B cell (primary cell): ENCODE results near the gene GNAT2. TPM values are rescaled to one million over a fixed set of nuclear protein-coding genes. Genes with fewer than 3 reads are reported as not detected.

Source experiments
- ATAC-seq: fragments of 200-7000 bp; cut with Tn5 transposase; one replicate; pipeline ENCODE4 v1.10.0; 2021; ENCODE audit warnings: low read depth, mild to moderate bottlenecking, moderate number of reproducible peaks, moderate library complexity
- CTCF ChIA-PET: fragments of 350-600 bp; sonication (Branson Sonifier 250); formaldehyde crosslinking; loops from one replicate; lab custom pipeline; 2021; ENCODE audit warnings: antibody characterized with exemption, inconsistent platforms; lab: Charles Lee
- POLR2A ChIA-PET: fragments of 350-600 bp; sonication (Branson Sonifier 250); formaldehyde crosslinking; loops from one replicate; lab custom pipeline; 2021; ENCODE audit warnings: antibody characterized with exemption; lab: Charles Lee
- DNase-seq: peaks from one replicate; pipeline ENCODE4 v3.0.0; 2013
- H2AFZ ChIP-seq: 2 replicates; pipeline ENCODE4 v1.6.1; 2012; ENCODE audit warnings: mild to moderate bottlenecking, low read depth, low read length; ENCODE audit not compliant: insufficient read depth, poor library complexity, severe bottlenecking
- H3K27ac ChIP-seq, 2 donors: 1 replicate in 1 of 2; 2 replicates in 1 of 2; pipeline ENCODE4 v1.5.1; 2012 to 2013; ENCODE audit warnings: low read length in 2 of 2, mild to moderate bottlenecking in 2 of 2, moderate library complexity in 1 of 2
- H3K27me3 ChIP-seq, 4 experiments: fragments of 200-600 bp in 1 of 4; sonication (generic) in 1 of 4; replicated peaks in 1 of 4; 1 replicate in 2 of 4; 2 replicates in 2 of 4; pipeline versions ENCODE4 v1.6.1 to v1.7.0; 2013 to 2016; ENCODE audit warnings: low read length in 3 of 4, mild to moderate bottlenecking in 2 of 4, mixed read lengths in 1 of 4, moderate library complexity in 1 of 4; ENCODE audit not compliant: insufficient read depth in 4 of 4, control insufficient read depth in 3 of 4; ENCODE audit errors: control extremely low read depth in 1 of 4
- H3K36me3 ChIP-seq, 2 experiments: replicated peaks in 1 of 2; 1 replicate in 1 of 2; 2 replicates in 1 of 2; pipeline versions ENCODE4 v1.6.1 to v1.7.1; 2013; ENCODE audit warnings: low read length in 1 of 2; ENCODE audit not compliant: insufficient read depth in 2 of 2, control insufficient read depth in 1 of 2; ENCODE audit errors: control extremely low read depth in 1 of 2, extremely low read depth in 1 of 2
- H3K4me1 ChIP-seq, 2 donors: fragments of 200-600 bp in 1 of 2; sonication (generic) in 1 of 2; 1 replicate in 1 of 2; 2 replicates in 1 of 2; pipeline versions ENCODE4 v1.5.1 to v1.6.1; 2013 to 2017; ENCODE audit warnings: low read length in 2 of 2; ENCODE audit not compliant: control insufficient read depth in 2 of 2, insufficient read depth in 2 of 2
- H3K4me2 ChIP-seq: replicated peaks from 2 replicates; pipeline ENCODE3; 2012; ENCODE audit warnings: mild to moderate bottlenecking, low read depth, low read length; ENCODE audit not compliant: poor library complexity, severe bottlenecking
- H3K4me3 ChIP-seq, 5 experiments: fragments of 200-600 bp in 1 of 5; sonication (generic) in 1 of 5; 1 replicate in 3 of 5; 2 replicates in 2 of 5; pipeline versions ENCODE4 v1.5.1 to v1.7.0; 2011 to 2016; ENCODE audit warnings: low read length in 4 of 5, mild to moderate bottlenecking in 4 of 5, low read depth in 2 of 5, control low read depth in 1 of 5, moderate library complexity in 1 of 5; ENCODE audit not compliant: insufficient read depth in 1 of 5; ENCODE audit errors: control extremely low read depth in 1 of 5, extremely low read depth in 1 of 5
- H3K79me2 ChIP-seq: fragments of 200-600 bp; sonication (generic); one replicate; pipeline ENCODE4 v1.6.0; 2016; ENCODE audit warnings: low read length; ENCODE audit not compliant: control insufficient read depth, insufficient read depth
- H3K9ac ChIP-seq: fragments of 200-600 bp; sonication (generic); 2 replicates; pipeline ENCODE4 v1.6.1; 2017; ENCODE audit warnings: mild to moderate bottlenecking, low read length, moderate library complexity
- H3K9me3 ChIP-seq, 3 donors: one replicate each; pipeline versions ENCODE4 v1.6.1 to v1.7.1; 2013; ENCODE audit warnings: low read length in 2 of 3; ENCODE audit not compliant: control insufficient read depth in 2 of 3, insufficient read depth in 1 of 3; ENCODE audit errors: control extremely low read depth in 1 of 3
- H4K20me1 ChIP-seq: 2 replicates; pipeline ENCODE4 v1.6.0; 2012; ENCODE audit warnings: mild to moderate bottlenecking, low read length; ENCODE audit not compliant: insufficient read depth, control insufficient read depth, poor library complexity, severe bottlenecking
- H3K27ac Mint-ChIP-seq: one replicate; pipeline ENCODE4 v1.8.0; 2021; ENCODE audit warnings: mixed read lengths
- H3K27me3 Mint-ChIP-seq: one replicate; pipeline ENCODE4 v1.8.0; 2021; ENCODE audit warnings: mixed read lengths
- H3K4me1 Mint-ChIP-seq: one replicate; pipeline ENCODE4 v1.8.0; 2021; ENCODE audit warnings: mixed read lengths
- H3K4me3 Mint-ChIP-seq: one replicate; pipeline ENCODE4 v1.8.0; 2021; ENCODE audit warnings: mixed read lengths
- H3K9me3 Mint-ChIP-seq: one replicate; pipeline ENCODE4 v1.8.0; 2022; ENCODE audit warnings: mixed read lengths; ENCODE audit not compliant: insufficient read depth
- WGBS: methylation state at CpG from one replicate; pipeline ENCODE4 v1.1.5; 2013; ENCODE audit warnings: missing lambda C conversion rate; ENCODE audit not compliant: insufficient coverage; 5-methylcytosine and 5-hydroxymethylcytosine counted together
- intact Hi-C: fragments of 100-400 bp; cut with micrococcal nuclease; formaldehyde crosslinking; loops from one replicate; pipeline ENCODE4 v1.10.0; 2022
- polyA plus RNA-seq: library from polyadenylated mRNA; depleted of rRNA; stranded (reverse); fragments of >200 nt; gene quantifications from 2 replicates; pipeline ENCODE4 v1.2.3, GENCODE V29; 2012
- total RNA-seq, 2 donors: library from RNA; stranded (reverse); fragments of 120-200 nt in 1 of 2; gene quantifications; 1 replicate in 1 of 2; 2 replicates in 1 of 2; pipeline versions ENCODE4 v1.2.3 to v1.2.4, GENCODE V29; 2013 to 2022
- TF ChIP-seq, protein P1 (sequence below): fragments of 200-600 bp; IDR thresholded peaks from one replicate; pipeline ENCODE4 v1.8.0; 2022; ENCODE audit warnings: antibody characterized with exemption, mild to moderate bottlenecking

Gene GNAT2
- total and polyA plus RNA-seq, 2 donors (not counting 1 experiment from before 2014, with no cell fraction given), result not detected

- H3K4me3 Mint-ChIP-seq, result no peak overlapping the region
- H3K27ac Mint-ChIP-seq, result no peak overlapping the region
- H3K9me3 ChIP-seq, result no peaks in the 10 kb centered on the region
These were observed 20.4 kb upstream of the GNAT2 start for GRCh38 chr1:109639841-109640184.

More at GRCh38 chr1:109639841-109640184, 20.4 kb upstream of the GNAT2 start:
- Histone ChIP-seq H3K4me3 (no peak overlapping the region), H3K4me2 (no peak overlapping the region), H3K9ac (no peak overlapping the region), H3K79me2 (no peaks in the 10 kb centered on the region), H3K27ac (no peak overlapping the region), H3K4me1 (peaks cover 4 to 17% of the 10 kb centered on the region in 2 donors), H2AFZ (no peak overlapping the region), H3K27me3 (peaks cover 0 to 2% (median 0%) of the 10 kb centered on the region in 4 experiments), H4K20me1 (no peaks in the 10 kb centered on the region), H3K36me3 (no peaks in the 10 kb centered on the region)
- H3K9me3 Mint-ChIP-seq, result no peaks in the 10 kb centered on the region
- intact Hi-C loops, result loop anchor here (1.0 kb wide), 2 partner anchors 94 to 371 kb away; no protein-coding TSS in a partner anchor
- TF ChIP-seq, protein P1, sequence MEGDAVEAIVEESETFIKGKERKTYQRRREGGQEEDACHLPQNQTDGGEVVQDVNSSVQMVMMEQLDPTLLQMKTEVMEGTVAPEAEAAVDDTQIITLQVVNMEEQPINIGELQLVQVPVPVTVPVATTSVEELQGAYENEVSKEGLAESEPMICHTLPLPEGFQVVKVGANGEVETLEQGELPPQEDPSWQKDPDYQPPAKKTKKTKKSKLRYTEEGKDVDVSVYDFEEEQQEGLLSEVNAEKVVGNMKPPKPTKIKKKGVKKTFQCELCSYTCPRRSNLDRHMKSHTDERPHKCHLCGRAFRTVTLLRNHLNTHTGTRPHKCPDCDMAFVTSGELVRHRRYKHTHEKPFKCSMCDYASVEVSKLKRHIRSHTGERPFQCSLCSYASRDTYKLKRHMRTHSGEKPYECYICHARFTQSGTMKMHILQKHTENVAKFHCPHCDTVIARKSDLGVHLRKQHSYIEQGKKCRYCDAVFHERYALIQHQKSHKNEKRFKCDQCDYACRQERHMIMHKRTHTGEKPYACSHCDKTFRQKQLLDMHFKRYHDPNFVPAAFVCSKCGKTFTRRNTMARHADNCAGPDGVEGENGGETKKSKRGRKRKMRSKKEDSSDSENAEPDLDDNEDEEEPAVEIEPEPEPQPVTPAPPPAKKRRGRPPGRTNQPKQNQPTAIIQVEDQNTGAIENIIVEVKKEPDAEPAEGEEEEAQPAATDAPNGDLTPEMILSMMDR, result no peak
- DNase-seq (peak; percentile 20), ATAC-seq (no peak)
- POLR2A ChIA-PET, result interaction anchor here (0.5 to 1.5 kb wide), 3 partner anchors 91 to 343 kb away, joined by 5 to 8 read pairs (median 6); partner anchors contain the start of gene GNAI3
- H3K27me3 Mint-ChIP-seq, result peaks cover 4% of the 10 kb centered on the region
- CTCF ChIA-PET, result interaction anchor here (0.6 to 16.5 kb wide), 55 partner anchors 11 to 695 kb away, joined by 3 to 276 read pairs (median 4); partner anchors contain the start of genes AHCYL1, AMPD2, ATXN7L2 and GNAI3
- 58% methylated on average over 4 of the region's 6 CpGs for WGBS
- H3K4me1 Mint-ChIP-seq, result peaks cover 15% of the 10 kb centered on the region
